Activated naive CD4-positive, alpha-beta T cell treated with anti-CD3 and anti-CD28 coated beads, Interleukin-2, amount 50 U/mL, for 24 hours (primary cell): Measurements from ENCODE around the gene CYB5R3.
"Not testable (repeated sequence)": the region's sequence is repeated elsewhere in the genome, so short reads cannot be mapped to it uniquely, and the experiment has no call there.

Experiments
- H3K27ac Mint-ChIP-seq: one replicate; pipeline ENCODE4 v1.8.0; 2021; ENCODE audit warnings: mild to moderate bottlenecking, mixed read lengths
- H3K27me3 Mint-ChIP-seq: one replicate; pipeline ENCODE4 v1.8.0; 2021; ENCODE audit warnings: mixed read lengths
- H3K36me3 Mint-ChIP-seq: one replicate; pipeline ENCODE4 v1.8.0; 2021; ENCODE audit warnings: mixed read lengths
- H3K4me1 Mint-ChIP-seq: one replicate; pipeline ENCODE4 v1.8.0; 2021; ENCODE audit warnings: mixed read lengths
- H3K4me3 Mint-ChIP-seq: one replicate; pipeline ENCODE4 v1.8.0; 2021; ENCODE audit warnings: mild to moderate bottlenecking, mixed read lengths
- H3K9me3 Mint-ChIP-seq: one replicate; pipeline ENCODE4 v1.8.0; 2021; ENCODE audit warnings: mixed read lengths

The CYB5R3 gene

GRCh38 chr22:42582987-42583386 is 66.2 kb downstream of the CYB5R3 start:
- Mint-ChIP-seq H3K9me3 (no peaks in the 10 kb centered on the region), H3K4me3 (no peak overlapping the region), H3K27ac (no peak overlapping the region), H3K4me1 (peaks cover 10% of the 10 kb centered on the region), H3K27me3 (no peaks in the 10 kb centered on the region), H3K36me3 (peaks cover 10% of the 10 kb centered on the region)

GRCh38 chr22:42581762-42582716 is 67.2 kb downstream of the CYB5R3 start:
- H3K27me3 Mint-ChIP-seq: no peaks in the 10 kb centered on the region
- peak overlapping the region; percentile 84 for H3K27ac Mint-ChIP-seq
- H3K36me3 Mint-ChIP-seq: peaks cover 6% of the 10 kb centered on the region
- H3K9me3 Mint-ChIP-seq: no peaks in the 10 kb centered on the region
- peaks cover 10% of the 10 kb centered on the region for H3K4me1 Mint-ChIP-seq
- H3K4me3 Mint-ChIP-seq: peak overlapping the region; percentile 99

- not testable (repeated sequence) for H3K9me3 Mint-ChIP-seq, H3K27me3 Mint-ChIP-seq, H3K36me3 Mint-ChIP-seq
- Mint-ChIP-seq H3K4me3 (peak overlapping the region; percentile 99), H3K27ac (peak overlapping the region; percentile 98), H3K4me1 (peaks cover 10% of the 10 kb centered on the region)
Observed at GRCh38 chr22:42581194-42581761, 67.9 kb downstream of the CYB5R3 start.

- Mint-ChIP-seq H3K4me3 (peak overlapping the region; percentile 58), H3K4me1 (peaks cover 10% of the 10 kb centered on the region)
- H3K36me3 Mint-ChIP-seq, H3K27ac Mint-ChIP-seq, H3K9me3 Mint-ChIP-seq, H3K27me3 Mint-ChIP-seq: not testable (repeated sequence)
Observed at GRCh38 chr22:42580040-42580439, 69.2 kb downstream of the CYB5R3 start.

- Mint-ChIP-seq H3K4me1 (peaks cover 10% of the 10 kb centered on the region), H3K27ac (no peak overlapping the region), H3K27me3 (no peaks in the 10 kb centered on the region)
Observed at GRCh38 chr22:42577623-42578240, 71.5 kb downstream of the CYB5R3 start.

GRCh38 chr22:42577141-42577540 is 72.1 kb downstream of the CYB5R3 start:
- H3K27me3 Mint-ChIP-seq, H3K36me3 Mint-ChIP-seq, H3K27ac Mint-ChIP-seq, H3K4me3 Mint-ChIP-seq, H3K4me1 Mint-ChIP-seq, H3K9me3 Mint-ChIP-seq: not testable (repeated sequence)

More at GRCh38 chr22:42577623-42578240, 71.5 kb downstream of the CYB5R3 start:
- Mint-ChIP-seq H3K9me3 (no peaks in the 10 kb centered on the region), H3K4me3 (no peak overlapping the region), H3K36me3 (peaks cover 3% of the 10 kb centered on the region)

GRCh38 chr22:42575996-42576574 is 73.1 kb downstream of the CYB5R3 start:
- not testable (repeated sequence) for H3K4me3 Mint-ChIP-seq, H3K27me3 Mint-ChIP-seq, H3K4me1 Mint-ChIP-seq, H3K36me3 Mint-ChIP-seq, H3K9me3 Mint-ChIP-seq, H3K27ac Mint-ChIP-seq

- not testable (repeated sequence) for H3K36me3 Mint-ChIP-seq, H3K9me3 Mint-ChIP-seq, H3K27me3 Mint-ChIP-seq, H3K4me1 Mint-ChIP-seq, H3K27ac Mint-ChIP-seq, H3K4me3 Mint-ChIP-seq
Observed at GRCh38 chr22:42574468-42574867, 74.7 kb downstream of the CYB5R3 start.

GRCh38 chr22:42574046-42574445 is 75.1 kb downstream of the CYB5R3 start:
- H3K9me3 Mint-ChIP-seq, H3K4me3 Mint-ChIP-seq, H3K36me3 Mint-ChIP-seq: not testable (repeated sequence)

GRCh38 chr22:42571068-42571467 is 78.1 kb downstream of the CYB5R3 start:
- H3K27ac Mint-ChIP-seq, H3K36me3 Mint-ChIP-seq, H3K4me1 Mint-ChIP-seq, H3K9me3 Mint-ChIP-seq, H3K4me3 Mint-ChIP-seq, H3K27me3 Mint-ChIP-seq: not testable (repeated sequence)

More at GRCh38 chr22:42574046-42574445, 75.1 kb downstream of the CYB5R3 start:
- H3K4me1 Mint-ChIP-seq, H3K27ac Mint-ChIP-seq, H3K27me3 Mint-ChIP-seq: not testable (repeated sequence)

- not testable (repeated sequence) for H3K4me1 Mint-ChIP-seq, H3K4me3 Mint-ChIP-seq, H3K9me3 Mint-ChIP-seq, H3K27me3 Mint-ChIP-seq, H3K36me3 Mint-ChIP-seq
- H3K27ac Mint-ChIP-seq: peak overlapping the region; percentile 32
Observed at GRCh38 chr22:42570580-42570979, 78.6 kb downstream of the CYB5R3 start.

- not testable (repeated sequence) for H3K27me3 Mint-ChIP-seq, H3K4me3 Mint-ChIP-seq, H3K4me1 Mint-ChIP-seq, H3K36me3 Mint-ChIP-seq, H3K27ac Mint-ChIP-seq, H3K9me3 Mint-ChIP-seq
Observed at GRCh38 chr22:42567950-42568349, 81.2 kb downstream of the CYB5R3 start.
